Left lung (tissue), 10 donors: ENCODE measurements around the gene ALDH1A2. TPM values are rescaled to one million over a fixed set of nuclear protein-coding genes. Genes with fewer than 3 reads are reported as not detected.
A peak's percentile ranks its signal among the peaks of the same experiment; 100 is the strongest.

ENCODE experiments used
- ATAC-seq: fragments of 200-7000 bp; cut with Tn5 transposase; one replicate; pipeline ENCODE4 v1.9.1; 2020; ENCODE audit warnings: moderate library complexity
- DNase-seq, 4 donors: peaks; one replicate each; pipeline ENCODE4 v3.0.0-alpha.2; 2013 to 2020
- H3K27ac ChIP-seq, 2 donors: fragments of 200-600 bp; sonication (generic) in 1 of 2; one replicate each; pipeline versions ENCODE4 v1.5.0 to v1.8.0; 2020 to 2021
- H3K27me3 ChIP-seq, 2 donors: fragments of 200-600 bp; sonication (generic) in 1 of 2; one replicate each; pipeline versions ENCODE4 v1.5.0 to v1.8.0; 2020 to 2021
- H3K36me3 ChIP-seq, 2 donors: fragments of 200-600 bp; sonication (generic) in 1 of 2; one replicate each; pipeline versions ENCODE4 v1.5.0 to v1.8.0; 2020 to 2021
- H3K4me1 ChIP-seq, 2 donors: fragments of 200-600 bp; one replicate each; pipeline ENCODE4 v1.8.0; 2021
- H3K4me3 ChIP-seq, 2 donors: fragments of 200-600 bp; sonication (generic) in 1 of 2; one replicate each; pipeline versions ENCODE4 v1.5.0 to v1.8.0; 2020 to 2021; ENCODE audit warnings: mild to moderate bottlenecking in 1 of 2
- H3K9me3 ChIP-seq, 2 donors: fragments of 200-600 bp; sonication (generic) in 1 of 2; one replicate each; pipeline versions ENCODE4 v1.5.0 to v1.8.0; 2020 to 2021
- intact Hi-C, 2 donors: fragments of 100-400 bp; cut with DNase I; formaldehyde crosslinking; loops; one replicate each; pipeline versions ENCODE4 v1.11.2 to v1.14.2; 2022
- polyA plus RNA-seq, 6 donors: library from polyadenylated mRNA; unstranded; fragments of 120-200 nt; gene quantifications; one replicate each; pipeline ENCODE4 v1.2.1, GENCODE V29; 2013; ENCODE audit not compliant: insufficient read length in 6 of 6
- total RNA-seq, 2 donors: library from RNA; stranded (reverse); fragmentation: NEBNext Ultra II Directional; extraction: Animal tissue kit (Norgen Biotek cat#: 25700); gene quantifications; one replicate each; pipeline ENCODE4 v1.2.1, GENCODE V29; 2021
- TF ChIP-seq, protein P1 (sequence below), 2 donors: fragments of 200-600 bp; sonication (generic) in 1 of 2; IDR thresholded peaks; one replicate each; pipeline versions ENCODE4 v1.5.0 to v1.8.0; 2021; ENCODE audit warnings: antibody characterized with exemption in 2 of 2
- donor health status: DM: no; HTN: yes; CAD: no.
- donor health status: DM: no; HTN: no; CAD: no.

ALDH1A2 gene
- total and polyA plus RNA-seq, 8 donors = 3.7 to 68.2 (median 52.0) TPM

- Histone ChIP-seq H3K4me3 (no peak overlapping the region), H3K27ac (no peak overlapping the region), H3K36me3 (no peaks in the 10 kb centered on the region), H3K27me3 (no peaks in the 10 kb centered on the region), H3K4me1 (no peaks in the 10 kb centered on the region), H3K9me3 (peaks cover 0 to 7% of the 10 kb centered on the region in 2 donors)
- intact Hi-C loops = no loop called here
- ATAC-seq = no peak
- TF ChIP-seq, protein P1, sequence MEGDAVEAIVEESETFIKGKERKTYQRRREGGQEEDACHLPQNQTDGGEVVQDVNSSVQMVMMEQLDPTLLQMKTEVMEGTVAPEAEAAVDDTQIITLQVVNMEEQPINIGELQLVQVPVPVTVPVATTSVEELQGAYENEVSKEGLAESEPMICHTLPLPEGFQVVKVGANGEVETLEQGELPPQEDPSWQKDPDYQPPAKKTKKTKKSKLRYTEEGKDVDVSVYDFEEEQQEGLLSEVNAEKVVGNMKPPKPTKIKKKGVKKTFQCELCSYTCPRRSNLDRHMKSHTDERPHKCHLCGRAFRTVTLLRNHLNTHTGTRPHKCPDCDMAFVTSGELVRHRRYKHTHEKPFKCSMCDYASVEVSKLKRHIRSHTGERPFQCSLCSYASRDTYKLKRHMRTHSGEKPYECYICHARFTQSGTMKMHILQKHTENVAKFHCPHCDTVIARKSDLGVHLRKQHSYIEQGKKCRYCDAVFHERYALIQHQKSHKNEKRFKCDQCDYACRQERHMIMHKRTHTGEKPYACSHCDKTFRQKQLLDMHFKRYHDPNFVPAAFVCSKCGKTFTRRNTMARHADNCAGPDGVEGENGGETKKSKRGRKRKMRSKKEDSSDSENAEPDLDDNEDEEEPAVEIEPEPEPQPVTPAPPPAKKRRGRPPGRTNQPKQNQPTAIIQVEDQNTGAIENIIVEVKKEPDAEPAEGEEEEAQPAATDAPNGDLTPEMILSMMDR (IDR thresholded peaks at IDR 0.05) = no peak
- DNase-seq = no peak
These were observed 29.9 kb upstream of the ALDH1A2 start for GRCh38 chr15:58095415-58095814.

GRCh38 chr15:58087871-58088270, 22.4 kb upstream of the ALDH1A2 start:
- Histone ChIP-seq H3K9me3 (no peaks in the 10 kb centered on the region), H3K4me1 (no peaks in the 10 kb centered on the region), H3K36me3 (no peaks in the 10 kb centered on the region), H3K27me3 (peaks cover 0 to 15% of the 10 kb centered on the region in 2 donors), H3K4me3 (no peak overlapping the region), H3K27ac (no peak overlapping the region)
- intact Hi-C loops = no loop called here
- TF ChIP-seq, protein P1 (IDR thresholded peaks at IDR 0.05) = no peak
- DNase-seq = no peak
- ATAC-seq = peak; percentile 42

GRCh38 chr15:58086491-58086890, 21.0 kb upstream of the ALDH1A2 start:
- intact Hi-C loops = no loop called here
- no peak overlapping the region for H3K27ac ChIP-seq
- no peaks in the 10 kb centered on the region for H3K9me3 ChIP-seq
- DNase-seq = no peak
- H3K27me3 ChIP-seq = peaks cover 0 to 15% of the 10 kb centered on the region in 2 donors
- TF ChIP-seq, protein P1 (IDR thresholded peaks at IDR 0.05) = no peak
- no peak overlapping the region for H3K4me3 ChIP-seq
- no peaks in the 10 kb centered on the region for H3K4me1 ChIP-seq
- no peaks in the 10 kb centered on the region for H3K36me3 ChIP-seq
- no peak for ATAC-seq

GRCh38 chr15:58083526-58083925, 18.0 kb upstream of the ALDH1A2 start:
- intact Hi-C loops = no loop called here
- ATAC-seq = no peak
- Histone ChIP-seq H3K4me1 (no peaks in the 10 kb centered on the region), H3K4me3 (no peak overlapping the region), H3K27ac (no peak overlapping the region), H3K27me3 (peaks cover 0 to 15% of the 10 kb centered on the region in 2 donors), H3K36me3 (no peaks in the 10 kb centered on the region), H3K9me3 (no peaks in the 10 kb centered on the region)
- no peak for DNase-seq
- TF ChIP-seq, protein P1 (IDR thresholded peaks at IDR 0.05) = no peak

DNA sequence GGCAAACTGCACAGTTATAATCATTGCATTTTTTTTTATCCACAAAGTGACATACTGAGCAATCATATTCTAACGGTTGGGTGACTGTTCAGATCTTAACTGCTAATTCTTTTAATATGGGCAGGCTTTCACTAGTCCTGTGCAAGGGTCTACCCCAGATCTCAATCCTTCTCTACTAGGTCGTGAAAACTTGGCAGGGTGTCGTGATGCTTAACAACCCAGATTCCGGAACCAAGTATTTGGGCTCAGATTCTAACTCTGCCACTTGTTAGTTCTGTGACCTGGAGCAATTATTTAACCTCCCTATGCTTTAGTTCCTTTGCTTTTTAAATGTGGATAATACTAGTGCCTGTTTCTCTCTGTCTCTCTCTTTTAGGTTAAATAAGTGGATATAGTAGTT, 16.4 kb upstream of the ALDH1A2 start:
- TF ChIP-seq, protein P1 (IDR thresholded peaks at IDR 0.05) = no peak
- H3K27ac ChIP-seq = no peak overlapping the region
- DNase-seq (no peak), ATAC-seq (no peak)
- H3K4me3 ChIP-seq = no peak overlapping the region
- intact Hi-C loops = no loop called here
- no peaks in the 10 kb centered on the region for H3K9me3 ChIP-seq
- H3K4me1 ChIP-seq = no peaks in the 10 kb centered on the region
- H3K27me3 ChIP-seq = peaks cover 0 to 15% of the 10 kb centered on the region in 2 donors
- H3K36me3 ChIP-seq = no peaks in the 10 kb centered on the region
